GM21723 (cell line): ENCODE data around the gene MT1A.

ENCODE experiments used
- ATAC-seq: cut with Tn5 transposase; IDR thresholded peaks from one replicate; pipeline ENCODE4 v1.9.1; 2021; ENCODE audit warnings: mild to moderate bottlenecking, moderate library complexity; ENCODE audit not compliant: unreplicated experiment

The MT1A gene

GRCh38 chr16:56637814-56638750, at the start of gene MT1A:
MT1A (plus strand) TSS chr16:56638666; CDS start chr16:56638739, 73 bp downstream.
- ATAC-seq: no peak

- ATAC-seq: no peak
These were observed 49.7 kb upstream of the MT1A start for GRCh38 chr16:56588781-56589140.

GRCh38 chr16:56589141-56590039, 49.1 kb upstream of the MT1A start, which contains the start of gene MT3:
MT3 (plus strand) TSS chr16:56589528; CDS start chr16:56589591, 63 bp downstream.
- no peak for ATAC-seq

- ATAC-seq: no peak
These were observed 46.9 kb upstream of the MT1A start for GRCh38 chr16:56591377-56592060.

GRCh38 chr16:56593573-56594291, 44.7 kb upstream of the MT1A start:
- no peak for ATAC-seq

- ATAC-seq: no peak
These were observed 44.2 kb upstream of the MT1A start for GRCh38 chr16:56594292-56594619.

GRCh38 chr16:56600398-56600999, 38.0 kb upstream of the MT1A start:
- ATAC-seq: no peak

GRCh38 chr16:56601325-56601724, 37.1 kb upstream of the MT1A start:
- ATAC-seq: no peak

- no peak for ATAC-seq
These were observed 34.9 kb upstream of the MT1A start for GRCh38 chr16:56603589-56603988.

- ATAC-seq: no peak
These were observed 33.5 kb upstream of the MT1A start for GRCh38 chr16:56604966-56605365.

GRCh38 chr16:56605475-56605874, 33.0 kb upstream of the MT1A start:
- ATAC-seq: no peak

GRCh38 chr16:56606071-56606475, 32.4 kb upstream of the MT1A start:
- ATAC-seq: no peak

GRCh38 chr16:56606476-56607108, 31.9 kb upstream of the MT1A start:
- no peak for ATAC-seq

- no peak for ATAC-seq
These were observed 31.3 kb upstream of the MT1A start for GRCh38 chr16:56607109-56607618.

GRCh38 chr16:56607675-56608042, 30.8 kb upstream of the MT1A start:
- no peak for ATAC-seq

- ATAC-seq: peak; percentile 85
These were observed 30.2 kb upstream of the MT1A start, which contains the start of gene MT2A for GRCh38 chr16:56608043-56608875. MT2A (plus strand) TSS chr16:56608584; CDS start chr16:56608656, 72 bp downstream.

GRCh38 chr16:56608876-56609462, 29.5 kb upstream of the MT1A start:
- no peak for ATAC-seq

- peak; percentile 46 for ATAC-seq
These were observed 29.0 kb upstream of the MT1A start for GRCh38 chr16:56609463-56609921.
